HG02610 (cell line): ENCODE data around the gene MCTP2.

Experiments
- ATAC-seq: cut with Tn5 transposase; IDR thresholded peaks from one replicate; pipeline ENCODE4 v1.9.1; 2021; ENCODE audit warnings: mild to moderate bottlenecking, moderate library complexity; ENCODE audit not compliant: unreplicated experiment

Gene MCTP2

GRCh38 chr15:94230883-94231722, at the start of gene MCTP2:
TSS of gene MCTP2 (plus strand) at chr15:94231561. CDS start at chr15:94298266, 66,705 bp downstream.
- peak; percentile 61 for ATAC-seq

GRCh38 chr15:94182883-94183282, 48.5 kb upstream of the MCTP2 start:
- ATAC-seq, result no peak

- no peak for ATAC-seq
Measured at GRCh38 chr15:94185547-94186236, 45.7 kb upstream of the MCTP2 start.

- peak; percentile 53 for ATAC-seq
Measured at GRCh38 chr15:94186770-94187331, 44.5 kb upstream of the MCTP2 start.

- no peak for ATAC-seq
Measured at GRCh38 chr15:94193906-94194305, 37.5 kb upstream of the MCTP2 start.

- ATAC-seq, result no peak
Measured at GRCh38 chr15:94196531-94196930, 34.8 kb upstream of the MCTP2 start.

GRCh38 chr15:94198633-94199032, 32.7 kb upstream of the MCTP2 start:
- no peak for ATAC-seq

GRCh38 chr15:94199725-94200124, 31.6 kb upstream of the MCTP2 start:
- no peak for ATAC-seq

- ATAC-seq, result no peak
Measured at GRCh38 chr15:94203306-94203705, 28.1 kb upstream of the MCTP2 start.

- ATAC-seq, result no peak
Measured at GRCh38 chr15:94205366-94205765, 26.0 kb upstream of the MCTP2 start.

GRCh38 chr15:94206463-94207167, 24.7 kb upstream of the MCTP2 start:
- peak; percentile 40 for ATAC-seq

GRCh38 chr15:94212291-94212690, 19.1 kb upstream of the MCTP2 start:
- no peak for ATAC-seq

- no peak for ATAC-seq
Measured at GRCh38 chr15:94225616-94226015, 5.7 kb upstream of the MCTP2 start.

- ATAC-seq, result no peak
Measured at GRCh38 chr15:94228611-94229010, 2.8 kb upstream of the MCTP2 start.

GRCh38 chr15:94229591-94230369, 1.6 kb upstream of the MCTP2 start:
- ATAC-seq, result peak; percentile 58

- no peak for ATAC-seq
Measured at GRCh38 chr15:94230431-94230882, 904 bp upstream of the MCTP2 start.

- ATAC-seq, result peak; percentile 9
Measured at GRCh38 chr15:94231723-94232468, 535 bp downstream of the MCTP2 start.

GRCh38 chr15:94233441-94233840, 2.1 kb downstream of the MCTP2 start:
- ATAC-seq, result no peak

GRCh38 chr15:94234300-94234699, 2.9 kb downstream of the MCTP2 start:
- peak; percentile 21 for ATAC-seq

- no peak for ATAC-seq
Measured at GRCh38 chr15:94235041-94235440, 3.7 kb downstream of the MCTP2 start.
